Aorta (tissue), 5 donors: ENCODE data around the gene NELL1. TPM values are rescaled to one million over a fixed set of nuclear protein-coding genes. Genes with fewer than 3 reads are reported as not detected.
A peak's percentile ranks its signal among the peaks of the same experiment; 100 is the strongest.

Experiments used
- ATAC-seq: fragments of 200-7000 bp; cut with Tn5 transposase; one replicate; pipeline ENCODE4 v1.9.1; 2022; ENCODE audit warnings: moderate library complexity; ENCODE audit not compliant: low FRiP score
- DNase-seq, 2 donors: peaks; one replicate each; pipeline ENCODE4 v3.0.0-alpha.2; 2020
- H3K27ac ChIP-seq, 2 donors: one replicate each; pipeline ENCODE4 v1.5.1; 2013; ENCODE audit warnings: low read length in 2 of 2, mild to moderate bottlenecking in 2 of 2, moderate library complexity in 2 of 2, control low read depth in 1 of 2, inconsistent platforms in 1 of 2, low read depth in 1 of 2
- H3K27me3 ChIP-seq, 2 donors: one replicate each; pipeline ENCODE4 v1.6.1; 2013; ENCODE audit warnings: control low read depth in 1 of 2, low read length in 1 of 2, mild to moderate bottlenecking in 1 of 2, moderate library complexity in 1 of 2; ENCODE audit not compliant: insufficient read depth in 2 of 2, control insufficient read depth in 1 of 2
- H3K36me3 ChIP-seq, 2 donors: one replicate each; pipeline ENCODE4 v1.6.1; 2013; ENCODE audit warnings: control low read depth in 1 of 2, low read length in 1 of 2, mild to moderate bottlenecking in 1 of 2; ENCODE audit not compliant: insufficient read depth in 2 of 2, control insufficient read depth in 1 of 2
- H3K4me1 ChIP-seq, 2 donors: one replicate each; pipeline ENCODE4 v1.6.1; 2013; ENCODE audit warnings: low read length in 2 of 2, control low read depth in 1 of 2, mild to moderate bottlenecking in 1 of 2, moderate library complexity in 1 of 2; ENCODE audit not compliant: insufficient read depth in 2 of 2, control insufficient read depth in 1 of 2
- H3K4me3 ChIP-seq, 2 donors: one replicate each; pipeline ENCODE4 v1.5.1; 2013; ENCODE audit warnings: low read length in 2 of 2, control low read depth in 1 of 2, mild to moderate bottlenecking in 1 of 2
- H3K9me3 ChIP-seq: one replicate; pipeline ENCODE4 v1.6.1; 2013; ENCODE audit warnings: mild to moderate bottlenecking, low read length; ENCODE audit not compliant: control insufficient read depth
- WGBS, 2 donors: extraction: QIAGEN DNeasy Blood & Tissue Kit; methylation state at CpG; one replicate each; pipeline ENCODE4 v1.1.7; 2013; 5-methylcytosine and 5-hydroxymethylcytosine counted together
- intact Hi-C, 2 donors: fragments of 100-400 bp; cut with DNase I; formaldehyde crosslinking; loops; one replicate each; pipeline versions ENCODE4 v1.14.2 to v1.15.0; 2022
- polyA plus RNA-seq, 2 donors: library from polyadenylated mRNA; stranded (reverse); fragments of 200-250 nt; gene quantifications; one replicate each; pipeline ENCODE4 v1.2.3, GENCODE V29; 2013
- total RNA-seq, 2 donors: library from RNA; stranded (reverse); fragmentation: NEBNext Ultra II Directional; extraction: Animal tissue kit (Norgen Biotek cat#: 25700); gene quantifications; one replicate each; pipeline ENCODE4 v1.2.1, GENCODE V29; 2021
- donor health status: healthy with polysubstance abuse.
- donor health status: Bipolar disorder and iron deficiency.
- donor health status: DM: no; HTN: no; CAD: no.
- donor health status: DM: no; HTN: no; CAD: no.
- donor health status: DM: yes; HTN: yes; CAD: no.

The NELL1 gene
- total and polyA plus RNA-seq, 4 donors = 0.88 TPM; not detected in 3

DNA sequence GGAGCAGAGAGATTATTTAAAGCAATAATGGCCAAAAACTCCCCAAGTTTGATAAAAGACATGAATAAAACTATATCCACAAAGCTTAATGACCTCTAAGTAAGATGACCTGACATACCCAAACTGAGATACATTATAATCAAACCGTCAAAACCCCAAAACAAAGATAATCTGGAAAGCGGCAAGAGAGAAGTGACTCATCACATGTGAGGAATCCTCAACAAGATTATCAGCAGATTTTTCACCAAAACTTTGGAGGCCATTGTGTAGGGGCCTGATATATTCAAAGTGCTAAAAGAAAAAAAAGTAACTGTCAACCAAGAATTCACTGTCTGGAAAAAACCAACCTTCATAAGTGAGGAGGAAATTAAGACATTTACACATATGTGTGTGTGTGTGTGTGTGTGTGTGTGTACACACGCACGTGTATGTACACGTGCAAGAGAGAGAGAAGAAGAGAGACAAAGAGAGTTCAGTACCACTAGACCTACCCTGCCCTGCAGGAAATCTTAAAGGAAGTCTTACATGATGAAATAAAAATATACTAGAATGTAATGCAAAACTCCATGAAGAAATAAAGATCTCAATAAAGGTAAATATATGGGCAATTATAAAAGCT lies 752.4 kb downstream of the NELL1 start:
- DNase-seq (no peak), ATAC-seq (no peak)
- Histone ChIP-seq H3K27me3 (no peaks in the 10 kb centered on the region), H3K36me3 (no peaks in the 10 kb centered on the region), H3K9me3 (no peaks in the 10 kb centered on the region), H3K27ac (no peak overlapping the region), H3K4me1 (no peaks in the 10 kb centered on the region), H3K4me3 (no peak overlapping the region)
- intact Hi-C loops = no loop called here
- WGBS, 2 donors = 85 to 88% methylated on average over 5 of the region's 5 CpGs

DNA sequence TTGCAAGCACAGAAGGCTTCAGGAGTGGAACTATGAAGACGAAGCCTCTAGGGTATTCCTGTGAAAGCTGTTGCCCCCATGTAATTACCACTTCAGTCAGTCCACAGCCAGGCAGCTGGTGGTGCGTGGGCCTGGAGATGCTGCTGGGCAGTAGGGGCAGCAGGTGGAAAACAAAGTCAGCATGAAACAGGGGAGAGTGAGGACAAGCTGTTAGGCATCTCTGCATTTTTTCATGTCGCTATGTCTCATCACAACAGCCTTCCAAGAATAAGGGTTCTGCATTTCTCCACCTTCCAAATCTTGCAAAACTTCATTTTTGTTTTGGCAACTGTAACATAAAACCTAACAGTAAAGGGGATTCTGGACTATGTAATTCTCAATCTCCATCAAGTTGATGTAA lies 757.5 kb downstream of the NELL1 start:
- no peaks in the 10 kb centered on the region for H3K4me1 ChIP-seq
- WGBS, 2 donors = 74 to 77% methylated on average over 3 of the region's 3 CpGs
- intact Hi-C loops = no loop called here
- no peak for ATAC-seq
- H3K27me3 ChIP-seq = no peaks in the 10 kb centered on the region
- H3K27ac ChIP-seq = no peak overlapping the region
- H3K4me3 ChIP-seq = no peak overlapping the region
- no peaks in the 10 kb centered on the region for H3K9me3 ChIP-seq
- no peak for DNase-seq
- no peaks in the 10 kb centered on the region for H3K36me3 ChIP-seq

DNA sequence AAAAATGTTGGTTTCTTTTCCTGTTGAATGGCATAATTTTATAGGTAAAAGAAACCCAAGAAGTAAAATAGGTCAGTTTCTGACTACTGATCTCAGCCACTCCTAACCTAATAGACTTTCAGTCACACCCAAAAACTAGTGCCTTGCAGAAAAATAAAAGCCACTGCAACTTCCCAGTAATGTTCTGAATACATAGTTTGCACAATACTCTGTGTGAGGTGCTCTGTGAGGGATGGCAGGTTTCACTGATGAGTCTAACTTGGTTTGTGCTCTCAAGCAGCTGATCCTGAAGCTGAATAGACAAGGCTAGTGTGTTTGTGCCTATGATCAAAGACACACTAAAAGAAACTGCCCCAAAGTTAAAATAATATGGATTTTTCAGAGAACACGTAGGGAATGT lies 758.3 kb downstream of the NELL1 start:
- intact Hi-C loops = no loop called here
- no peaks in the 10 kb centered on the region for H3K36me3 ChIP-seq
- no peak for ATAC-seq
- H3K27ac ChIP-seq = no peak overlapping the region
- no peaks in the 10 kb centered on the region for H3K9me3 ChIP-seq
- no peaks in the 10 kb centered on the region for H3K4me1 ChIP-seq
- WGBS, 2 donors = 31 to 37% methylated on average over 1 of the region's 1 CpG
- no peak overlapping the region for H3K4me3 ChIP-seq
- DNase-seq = no peak
- no peaks in the 10 kb centered on the region for H3K27me3 ChIP-seq

DNA sequence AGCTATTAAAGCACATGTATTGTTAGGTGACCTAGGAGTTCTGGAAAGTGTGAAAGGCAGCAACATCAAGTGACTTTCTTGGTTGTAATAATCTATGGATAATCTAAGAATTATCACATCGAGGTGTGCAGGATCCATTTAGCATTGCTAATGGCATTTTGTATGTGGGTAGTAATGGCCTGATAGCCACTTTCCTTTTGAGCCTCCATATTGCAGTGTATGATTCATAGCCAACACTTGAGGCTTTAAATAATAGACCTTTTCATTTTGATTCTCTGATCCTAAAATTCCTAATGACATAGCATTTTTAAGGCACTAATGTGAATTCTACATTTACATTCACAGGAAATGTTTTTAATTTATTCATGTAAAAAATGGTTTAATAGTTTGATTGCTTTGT lies 759.4 kb downstream of the NELL1 start:
- H3K27ac ChIP-seq = no peak overlapping the region
- H3K27me3 ChIP-seq = no peaks in the 10 kb centered on the region
- no peaks in the 10 kb centered on the region for H3K36me3 ChIP-seq
- H3K4me3 ChIP-seq = no peak overlapping the region
- no peak for DNase-seq
- WGBS, 2 donors = 48% methylated on average over 1 of the region's 1 CpG
- H3K9me3 ChIP-seq = no peaks in the 10 kb centered on the region
- intact Hi-C loops = no loop called here
- H3K4me1 ChIP-seq = no peaks in the 10 kb centered on the region
- ATAC-seq = no peak

DNA sequence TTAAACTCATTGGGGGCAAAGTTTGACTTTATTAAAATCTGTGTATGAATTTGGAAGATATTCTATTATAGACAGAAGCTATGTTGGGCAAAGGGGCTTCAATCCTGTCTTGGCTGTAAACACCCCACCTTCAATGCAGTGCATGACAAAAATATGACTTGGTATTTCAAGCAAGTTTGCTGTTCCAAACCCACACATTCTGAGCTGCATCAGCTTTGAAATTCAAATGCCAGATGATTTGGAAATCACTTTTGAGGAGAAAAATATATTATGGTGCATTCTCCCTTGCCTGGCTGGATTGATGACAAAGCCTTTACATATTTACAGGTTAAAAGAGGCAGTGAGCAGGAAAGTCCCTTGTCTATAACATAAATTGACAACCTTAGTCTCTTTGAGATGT lies 760.0 kb downstream of the NELL1 start:
- intact Hi-C loops = no loop called here
- Histone ChIP-seq H3K4me3 (no peak overlapping the region), H3K4me1 (no peaks in the 10 kb centered on the region), H3K36me3 (no peaks in the 10 kb centered on the region), H3K27me3 (no peaks in the 10 kb centered on the region), H3K27ac (no peak overlapping the region), H3K9me3 (no peaks in the 10 kb centered on the region)
- DNase-seq = no peak
- ATAC-seq = no peak

DNA sequence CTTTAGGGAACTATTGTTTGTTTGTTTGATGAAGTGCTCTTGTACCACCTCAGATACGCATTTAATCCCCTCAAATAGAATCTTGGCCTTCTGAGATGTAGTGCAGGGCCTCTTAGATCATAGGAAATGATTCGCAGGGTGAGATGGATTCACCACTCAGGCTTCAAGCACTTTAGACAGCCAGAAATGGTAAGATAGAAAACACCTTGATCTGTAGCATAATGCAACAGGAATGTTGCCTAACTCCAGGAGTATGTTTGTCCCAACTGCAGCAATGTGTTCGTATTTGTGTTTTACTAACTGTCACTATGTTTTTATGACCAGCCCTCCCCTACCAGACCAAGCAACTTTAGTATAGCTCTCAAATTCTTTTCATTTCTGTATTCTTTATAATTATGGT lies 761.2 kb downstream of the NELL1 start:
- no peak for DNase-seq
- WGBS, 2 donors = 69 to 72% methylated on average over 3 of the region's 3 CpGs
- ATAC-seq = no peak
- H3K36me3 ChIP-seq = no peaks in the 10 kb centered on the region
- H3K27me3 ChIP-seq = no peaks in the 10 kb centered on the region
- intact Hi-C loops = no loop called here
- H3K27ac ChIP-seq = no peak overlapping the region
- H3K4me1 ChIP-seq = no peaks in the 10 kb centered on the region
- H3K4me3 ChIP-seq = no peak overlapping the region
- H3K9me3 ChIP-seq = no peaks in the 10 kb centered on the region

GRCh38 chr11:21446939-21447590 lies 777.7 kb downstream of the NELL1 start:
- Histone ChIP-seq H3K4me3 (no peak overlapping the region), H3K4me1 (no peaks in the 10 kb centered on the region), H3K27ac (no peak overlapping the region), H3K9me3 (peaks cover 4% of the 10 kb centered on the region), H3K36me3 (no peaks in the 10 kb centered on the region), H3K27me3 (no peaks in the 10 kb centered on the region)
- DNase-seq = no peak
- intact Hi-C loops = no loop called here
- ATAC-seq = peak; percentile 7
- WGBS, 2 donors = 72 to 80% methylated on average over 2 of the region's 2 CpGs

DNA sequence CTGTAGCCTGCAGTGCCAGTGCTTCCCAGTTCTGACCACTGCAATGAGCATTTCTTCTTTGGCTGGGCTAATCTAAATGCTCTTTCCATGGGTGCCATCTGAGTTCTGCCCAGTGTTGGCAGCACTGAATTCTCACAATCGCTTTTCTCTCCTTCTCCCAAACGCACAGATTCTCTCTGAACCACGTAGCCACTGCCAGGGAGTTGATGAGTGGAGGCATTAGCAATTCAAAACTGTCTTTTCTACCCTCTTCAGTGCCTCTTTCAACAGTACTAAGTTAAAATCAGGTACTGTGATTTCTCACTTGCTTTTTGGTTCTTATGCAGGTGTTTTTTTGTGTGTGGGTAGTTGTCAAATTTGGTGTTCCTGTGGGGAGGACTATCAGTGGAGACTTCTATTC lies 778.5 kb downstream of the NELL1 start:
- no peak for ATAC-seq
- Histone ChIP-seq H3K27me3 (no peaks in the 10 kb centered on the region), H3K36me3 (no peaks in the 10 kb centered on the region), H3K27ac (no peak overlapping the region), H3K9me3 (peaks cover 4% of the 10 kb centered on the region), H3K4me1 (no peaks in the 10 kb centered on the region), H3K4me3 (no peak overlapping the region)
- DNase-seq = no peak
- 58 to 59% methylated on average over 3 of the region's 3 CpGs for WGBS, 2 donors
- intact Hi-C loops = no loop called here

GRCh38 chr11:21456186-21456585 lies 786.8 kb downstream of the NELL1 start:
- Histone ChIP-seq H3K36me3 (no peaks in the 10 kb centered on the region), H3K27ac (no peak overlapping the region), H3K9me3 (no peaks in the 10 kb centered on the region), H3K4me3 (no peak overlapping the region), H3K4me1 (no peaks in the 10 kb centered on the region), H3K27me3 (no peaks in the 10 kb centered on the region)
- DNase-seq (no peak), ATAC-seq (no peak)
- WGBS, 2 donors = 43 to 64% methylated on average over 1 of the region's 1 CpG
- intact Hi-C loops = no loop called here
